ENCODE measurements around the gene MRPL49.

MRPL49 gene

GRCh38 chr11:65121865-65122696 is at the start of gene MRPL49, which contains the start of gene FAU:
TSS of gene MRPL49 (plus strand) at chr11:65122321. CDS start at chr11:65122347, 26 bp downstream.
TSS of gene FAU (minus strand) at chr11:65122134. CDS start at chr11:65121813, 321 bp downstream.
- peak within 1 kb of the TSS; percentile 100 for H3K27ac Mint-ChIP-seq
- ATAC-seq, result peak; percentile 93
- peaks cover 69% of the 10 kb centered on the region for H3K4me1 Mint-ChIP-seq
- no peaks in the 10 kb centered on the region for H3K9me3 Mint-ChIP-seq
- peak within 1 kb of the TSS; percentile 99 for H3K4me3 Mint-ChIP-seq
- H3K27me3 Mint-ChIP-seq, result no peaks in the 10 kb centered on the region
- peaks cover 57% of the 10 kb centered on the region for H3K36me3 Mint-ChIP-seq

- Mint-ChIP-seq H3K4me3 (no peak overlapping the region), H3K9me3 (no peaks in the 10 kb centered on the region), H3K27me3 (no peaks in the 10 kb centered on the region), H3K4me1 (peaks cover 8% of the 10 kb centered on the region), H3K27ac (peak overlapping the region; percentile 76), H3K36me3 (no peaks in the 10 kb centered on the region)
- no peak for ATAC-seq
Observed at GRCh38 chr11:65072631-65072966, 49.5 kb upstream of the MRPL49 start.

GRCh38 chr11:65077451-65077850 is 44.7 kb upstream of the MRPL49 start:
- peak overlapping the region; percentile 69 for H3K27ac Mint-ChIP-seq
- H3K4me3 Mint-ChIP-seq, result no peak overlapping the region
- H3K4me1 Mint-ChIP-seq, result peaks cover 27% of the 10 kb centered on the region
- H3K27me3 Mint-ChIP-seq, result no peaks in the 10 kb centered on the region
- ATAC-seq, result no peak
- no peaks in the 10 kb centered on the region for H3K9me3 Mint-ChIP-seq
- H3K36me3 Mint-ChIP-seq, result no peaks in the 10 kb centered on the region

GRCh38 chr11:65078151-65078550 is 44.0 kb upstream of the MRPL49 start:
- H3K27ac Mint-ChIP-seq, result peak overlapping the region; percentile 69
- no peaks in the 10 kb centered on the region for H3K27me3 Mint-ChIP-seq
- H3K9me3 Mint-ChIP-seq, result no peaks in the 10 kb centered on the region
- H3K4me1 Mint-ChIP-seq, result peaks cover 30% of the 10 kb centered on the region
- peak; percentile 79 for ATAC-seq
- H3K4me3 Mint-ChIP-seq, result no peak overlapping the region
- H3K36me3 Mint-ChIP-seq, result no peaks in the 10 kb centered on the region

GRCh38 chr11:65078786-65079342 is 43.3 kb upstream of the MRPL49 start:
- no peaks in the 10 kb centered on the region for H3K27me3 Mint-ChIP-seq
- ATAC-seq, result no peak
- peaks cover 38% of the 10 kb centered on the region for H3K4me1 Mint-ChIP-seq
- H3K27ac Mint-ChIP-seq, result peak overlapping the region; percentile 69
- peak overlapping the region; percentile 2 for H3K4me3 Mint-ChIP-seq
- no peaks in the 10 kb centered on the region for H3K36me3 Mint-ChIP-seq
- H3K9me3 Mint-ChIP-seq, result no peaks in the 10 kb centered on the region

GRCh38 chr11:65083134-65083833 is 38.8 kb upstream of the MRPL49 start:
- Mint-ChIP-seq H3K27me3 (no peaks in the 10 kb centered on the region), H3K4me1 (peaks cover 50% of the 10 kb centered on the region), H3K27ac (peak overlapping the region; percentile 96), H3K4me3 (peak overlapping the region; percentile 97), H3K36me3 (peaks cover 19% of the 10 kb centered on the region), H3K9me3 (no peaks in the 10 kb centered on the region)
- no peak for ATAC-seq

- H3K36me3 Mint-ChIP-seq, result peaks cover 26% of the 10 kb centered on the region
- H3K4me1 Mint-ChIP-seq, result peaks cover 42% of the 10 kb centered on the region
- H3K27ac Mint-ChIP-seq, result peak within 1 kb of the TSS; percentile 96
- H3K27me3 Mint-ChIP-seq, result no peaks in the 10 kb centered on the region
- peak; percentile 95 for ATAC-seq
- H3K9me3 Mint-ChIP-seq, result no peaks in the 10 kb centered on the region
- H3K4me3 Mint-ChIP-seq, result peak within 1 kb of the TSS; percentile 97
Observed at GRCh38 chr11:65083834-65084597, 38.1 kb upstream of the MRPL49 start, which contains the start of the genes CDCA5 and ZFPL1. TSS of gene CDCA5 (minus strand) at chr11:65084040. CDS start at chr11:65083978, 62 bp downstream. TSS of gene ZFPL1 (plus strand) at chr11:65084222. CDS start at chr11:65084699, 477 bp downstream.

GRCh38 chr11:65084598-65085375 is 37.3 kb upstream of the MRPL49 start:
- Mint-ChIP-seq H3K4me3 (peak overlapping the region; percentile 97), H3K27me3 (no peaks in the 10 kb centered on the region), H3K36me3 (peaks cover 34% of the 10 kb centered on the region), H3K9me3 (no peaks in the 10 kb centered on the region), H3K27ac (peak overlapping the region; percentile 96), H3K4me1 (peaks cover 38% of the 10 kb centered on the region)
- ATAC-seq, result peak; percentile 1

GRCh38 chr11:65085446-65085845 is 36.7 kb upstream of the MRPL49 start:
- H3K27ac Mint-ChIP-seq, result no peak overlapping the region
- no peaks in the 10 kb centered on the region for H3K27me3 Mint-ChIP-seq
- H3K36me3 Mint-ChIP-seq, result peaks cover 34% of the 10 kb centered on the region
- H3K4me3 Mint-ChIP-seq, result peak overlapping the region; percentile 97
- H3K9me3 Mint-ChIP-seq, result no peaks in the 10 kb centered on the region
- no peak for ATAC-seq
- H3K4me1 Mint-ChIP-seq, result peaks cover 38% of the 10 kb centered on the region

- no peak overlapping the region for H3K27ac Mint-ChIP-seq
- no peaks in the 10 kb centered on the region for H3K9me3 Mint-ChIP-seq
- peaks cover 32% of the 10 kb centered on the region for H3K4me1 Mint-ChIP-seq
- peaks cover 34% of the 10 kb centered on the region for H3K36me3 Mint-ChIP-seq
- H3K4me3 Mint-ChIP-seq, result no peak overlapping the region
- no peaks in the 10 kb centered on the region for H3K27me3 Mint-ChIP-seq
- ATAC-seq, result no peak
Observed at GRCh38 chr11:65086809-65087208, 35.3 kb upstream of the MRPL49 start.

GRCh38 chr11:65087216-65087615 is 34.9 kb upstream of the MRPL49 start:
- Mint-ChIP-seq H3K27ac (no peak overlapping the region), H3K4me3 (no peak overlapping the region)
- no peak for ATAC-seq

GRCh38 chr11:65087827-65088226 is 34.3 kb upstream of the MRPL49 start:
- Mint-ChIP-seq H3K36me3 (peaks cover 34% of the 10 kb centered on the region), H3K4me1 (peaks cover 36% of the 10 kb centered on the region), H3K27me3 (no peaks in the 10 kb centered on the region), H3K9me3 (no peaks in the 10 kb centered on the region), H3K27ac (no peak overlapping the region), H3K4me3 (no peak overlapping the region)
- no peak for ATAC-seq

More at GRCh38 chr11:65087216-65087615, 34.9 kb upstream of the MRPL49 start:
- no peaks in the 10 kb centered on the region for H3K27me3 Mint-ChIP-seq
- H3K9me3 Mint-ChIP-seq, result no peaks in the 10 kb centered on the region
- peaks cover 34% of the 10 kb centered on the region for H3K36me3 Mint-ChIP-seq
- peaks cover 32% of the 10 kb centered on the region for H3K4me1 Mint-ChIP-seq

- H3K27ac Mint-ChIP-seq, result no peak overlapping the region
- H3K9me3 Mint-ChIP-seq, result no peaks in the 10 kb centered on the region
- H3K4me3 Mint-ChIP-seq, result no peak overlapping the region
- H3K27me3 Mint-ChIP-seq, result no peaks in the 10 kb centered on the region
- H3K36me3 Mint-ChIP-seq, result peaks cover 34% of the 10 kb centered on the region
- no peak for ATAC-seq
- H3K4me1 Mint-ChIP-seq, result peaks cover 18% of the 10 kb centered on the region
Observed at GRCh38 chr11:65089621-65090020, 32.5 kb upstream of the MRPL49 start.

- H3K4me1 Mint-ChIP-seq, result peaks cover 9% of the 10 kb centered on the region
- H3K27ac Mint-ChIP-seq, result no peak overlapping the region
- ATAC-seq, result no peak
- H3K9me3 Mint-ChIP-seq, result no peaks in the 10 kb centered on the region
- H3K36me3 Mint-ChIP-seq, result peaks cover 31% of the 10 kb centered on the region
- no peaks in the 10 kb centered on the region for H3K27me3 Mint-ChIP-seq
- H3K4me3 Mint-ChIP-seq, result no peak overlapping the region
Observed at GRCh38 chr11:65090628-65091027, 31.5 kb upstream of the MRPL49 start.

All from stimulated activated memory B cell treated with anti-CD40 and anti-IgM and Interleukin-4, amounts not matched to agents 10 μg/mL and 1 μg/mL and 100 μg/mL, for 72 hours (primary cell).